Measurements from ENCODE around the gene SHOC2.

Gene SHOC2

DNA sequence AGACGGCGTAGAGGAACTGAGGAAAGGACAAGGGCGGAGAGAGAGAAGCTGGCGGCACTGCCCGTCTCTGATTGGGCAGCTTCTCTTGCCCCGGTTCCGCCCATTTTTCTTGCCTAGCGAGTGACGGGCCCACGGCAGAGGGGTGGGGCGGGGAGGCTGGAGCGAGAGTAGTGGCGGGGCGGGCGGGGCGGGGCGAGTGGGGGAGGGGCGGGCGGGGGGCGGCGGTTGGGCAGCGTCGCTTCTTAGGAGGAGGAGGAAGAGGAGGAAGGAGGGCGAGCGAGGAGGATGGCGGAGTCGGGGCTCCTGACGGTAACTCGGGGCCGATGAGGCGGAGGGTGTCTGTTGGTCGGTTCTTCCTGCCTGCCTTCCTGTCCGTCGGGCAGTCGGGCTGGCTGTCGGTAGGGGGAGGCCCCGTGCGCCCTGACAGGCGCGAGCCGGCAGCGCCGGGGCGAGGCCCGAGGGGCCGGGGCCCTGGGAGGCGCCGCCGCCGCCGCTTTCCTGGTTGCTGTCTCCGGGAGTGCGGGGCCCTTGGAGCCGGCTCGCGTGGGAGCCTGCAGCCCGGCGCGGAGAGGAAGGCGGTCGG is at the start of gene SHOC2:
Gene SHOC2, plus strand, starts transcription at position 256 of the 583 bp plus-strand sequence. CDS start 44,755 bp downstream, outside the sequence.
- DNase-seq (ENCODE audit: low read depth) = no peak
- peak within 1 kb of the TSS; percentile 86 for H3K4me3 ChIP-seq (ENCODE audit: low read depth, low read length)

DNA sequence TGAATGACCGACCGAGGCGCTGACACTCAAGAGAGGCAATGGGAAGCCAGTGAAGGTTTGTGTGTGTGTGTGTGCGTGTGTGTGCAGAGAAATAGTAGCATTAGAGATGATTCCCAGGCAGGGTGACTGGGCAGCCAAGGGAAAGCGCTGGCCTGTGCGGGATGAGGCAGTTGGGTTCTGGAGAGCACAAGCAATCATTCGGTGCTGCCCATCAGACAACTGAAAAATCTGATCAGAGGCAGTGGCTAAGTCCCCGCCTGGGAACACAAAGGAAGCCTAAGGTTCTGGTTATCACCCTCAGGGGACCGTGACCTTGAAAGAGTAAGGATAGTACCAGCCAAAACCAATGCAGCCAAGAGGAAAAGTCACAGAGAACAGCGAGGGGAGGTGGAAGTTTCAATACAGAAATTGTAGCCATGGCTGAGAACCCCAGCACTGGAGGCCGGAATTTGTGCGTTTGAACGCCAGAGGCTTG is 48.5 kb upstream of the SHOC2 start:
- no peak for DNase-seq (ENCODE audit: low read depth)
- peak overlapping the region; percentile 84 for H3K4me3 ChIP-seq (ENCODE audit: low read depth, low read length)

DNA sequence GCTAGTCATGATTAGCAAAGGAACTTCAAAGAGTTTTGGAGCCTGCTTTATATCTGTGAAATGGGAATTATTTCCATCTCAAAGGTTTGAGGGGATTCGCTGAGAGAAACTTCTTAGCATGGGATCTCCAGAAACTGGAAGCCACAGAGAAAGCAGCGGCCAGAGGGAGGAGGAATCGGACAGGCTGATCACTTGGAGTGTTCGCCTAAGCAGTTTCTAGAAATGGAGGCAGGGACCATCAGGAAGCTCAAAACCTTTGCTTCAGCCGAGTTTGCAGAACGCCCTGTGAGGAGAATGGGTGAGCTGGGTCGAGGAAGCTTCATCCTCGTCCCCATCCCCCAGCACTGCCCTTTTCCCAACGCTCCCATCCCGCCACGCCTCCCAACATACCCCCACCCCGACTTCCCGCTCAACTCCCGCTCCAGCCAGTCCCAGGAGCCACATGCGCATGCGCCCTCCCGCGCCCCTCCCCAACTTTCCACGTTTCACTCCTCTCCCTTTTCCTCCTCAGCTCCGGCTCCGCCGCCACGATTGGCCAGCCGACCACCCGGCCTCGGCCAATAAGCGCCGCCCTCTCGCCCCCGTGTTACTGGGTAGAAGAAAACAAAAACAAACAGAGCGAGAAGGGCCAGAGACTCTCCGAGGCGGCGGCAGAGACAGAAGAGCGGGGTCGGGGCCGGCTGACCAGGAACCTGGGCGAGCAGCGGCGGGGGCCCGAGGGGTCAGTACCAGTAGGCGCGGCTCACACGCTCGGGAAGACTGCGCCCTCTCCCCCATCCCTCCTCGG is 47.9 kb upstream of the SHOC2 start, which contains the start of gene PDCD4:
Gene PDCD4, plus strand, starts transcription at position 631 of the 787 bp plus-strand sequence. CDS start 4,100 bp downstream, outside the sequence.
- peak within 1 kb of the TSS; percentile 84 for H3K4me3 ChIP-seq (ENCODE audit: low read depth, low read length)
- DNase-seq (ENCODE audit: low read depth) = peak; percentile 92

DNA sequence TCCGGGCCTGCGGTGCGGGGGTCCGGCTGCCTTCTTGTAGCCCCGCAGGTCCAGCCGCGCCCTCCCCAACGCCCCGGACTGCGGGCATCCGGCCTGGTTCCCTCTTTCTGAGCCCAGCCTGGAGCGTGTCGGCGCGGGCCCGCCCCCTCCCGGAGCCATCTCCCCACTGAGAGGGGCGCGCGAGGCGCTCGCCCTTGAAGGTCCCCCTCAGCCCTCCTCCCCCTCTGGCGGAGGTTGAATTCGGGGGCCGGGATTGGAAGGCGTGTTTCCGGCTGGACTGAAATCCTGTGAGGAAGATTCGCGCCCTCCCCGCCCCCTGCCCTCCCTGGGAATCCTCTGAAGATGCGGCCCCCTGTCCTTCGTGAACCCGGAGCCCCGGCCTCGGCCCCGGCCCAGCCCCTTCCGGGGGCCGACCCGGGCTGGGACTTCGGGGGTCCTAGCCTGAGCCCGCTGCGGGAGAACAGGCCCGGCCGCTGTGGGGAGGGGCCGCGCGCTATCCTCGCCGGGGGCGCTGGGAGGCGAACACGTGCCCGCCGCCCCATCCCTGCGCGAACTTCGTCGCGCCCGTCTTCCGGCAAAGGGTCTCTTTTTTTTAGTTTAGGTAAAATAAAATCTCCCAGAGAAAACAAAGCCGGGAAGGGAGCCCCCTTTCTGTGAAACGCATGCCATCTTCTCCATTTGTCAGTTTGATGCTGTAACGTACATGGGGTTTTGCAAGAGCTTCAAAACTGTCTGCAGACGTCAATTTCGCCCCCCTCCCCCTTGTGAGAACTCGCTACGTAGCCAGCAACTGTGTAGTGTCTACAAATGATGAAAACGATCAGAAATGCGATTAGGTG is 47.0 kb upstream of the SHOC2 start:
- H3K4me3 ChIP-seq (ENCODE audit: low read depth, low read length) = peak overlapping the region; percentile 84
- DNase-seq (ENCODE audit: low read depth) = peak; percentile 58

DNA sequence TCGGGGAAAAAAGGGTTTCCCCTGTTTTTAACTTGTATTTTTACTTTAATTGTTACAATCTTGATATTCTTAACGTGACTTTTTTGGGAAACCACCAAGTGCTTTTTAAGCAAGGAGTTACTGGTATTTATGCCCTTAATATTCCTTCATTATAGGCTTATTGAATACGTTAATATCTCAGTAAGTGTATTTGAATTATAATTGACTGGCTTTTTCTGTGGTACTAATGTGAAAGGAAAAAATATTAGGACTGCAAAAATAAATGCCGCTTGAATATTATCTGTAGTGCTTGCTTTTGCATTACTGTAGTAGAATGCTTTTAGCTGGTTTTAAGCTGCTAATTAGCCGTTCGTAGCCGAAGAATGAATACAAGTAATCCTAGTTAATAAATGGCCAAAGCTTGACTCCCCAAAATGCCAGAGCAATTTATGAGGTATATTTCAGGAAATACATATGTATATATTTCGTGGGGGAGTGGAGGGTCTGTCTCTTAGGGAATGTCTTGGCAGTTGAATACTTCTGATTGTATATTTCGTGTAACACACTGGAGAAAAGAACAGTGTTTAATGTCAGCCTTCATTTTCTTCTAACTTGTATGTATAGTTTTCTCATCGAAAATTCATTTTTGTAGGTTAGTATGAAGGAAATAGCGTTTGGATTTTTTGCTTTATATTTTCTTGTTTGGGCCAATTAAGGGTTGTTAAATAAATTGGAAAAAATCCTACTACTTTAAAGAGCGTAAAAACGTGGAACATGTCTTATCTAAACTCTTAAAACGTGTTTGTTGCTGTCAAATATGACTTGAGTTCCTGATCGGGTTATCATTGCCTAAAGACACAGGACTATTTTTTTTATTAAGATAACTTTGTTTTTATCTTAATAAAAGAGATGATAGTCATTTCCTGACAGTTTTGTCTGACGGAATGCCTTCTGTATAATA is 46.1 kb upstream of the SHOC2 start:
- DNase-seq (ENCODE audit: low read depth) = no peak
- peak overlapping the region; percentile 84 for H3K4me3 ChIP-seq (ENCODE audit: low read depth, low read length)

DNA sequence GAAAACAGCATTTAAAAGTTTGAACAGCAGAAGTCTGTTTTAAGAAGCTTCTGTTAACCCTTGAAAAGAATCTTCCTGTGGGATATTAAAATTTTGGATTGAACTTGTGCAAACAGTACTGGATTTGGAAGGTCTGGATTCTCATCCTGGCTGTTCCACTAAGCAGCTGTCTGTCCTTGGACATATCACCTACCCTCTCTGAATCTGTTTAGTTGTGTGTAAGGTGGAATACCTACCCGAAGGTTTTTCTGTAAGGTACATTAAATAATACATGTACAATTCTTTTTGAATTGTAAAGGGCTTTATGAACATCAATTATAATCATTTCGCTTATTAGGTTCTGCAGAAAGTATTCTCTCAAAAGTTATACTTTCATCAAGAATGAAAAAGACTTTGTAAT is 45.5 kb upstream of the SHOC2 start:
- H3K4me3 ChIP-seq (ENCODE audit: low read depth, low read length) = peak overlapping the region; percentile 84
- no peak for DNase-seq (ENCODE audit: low read depth)

DNA sequence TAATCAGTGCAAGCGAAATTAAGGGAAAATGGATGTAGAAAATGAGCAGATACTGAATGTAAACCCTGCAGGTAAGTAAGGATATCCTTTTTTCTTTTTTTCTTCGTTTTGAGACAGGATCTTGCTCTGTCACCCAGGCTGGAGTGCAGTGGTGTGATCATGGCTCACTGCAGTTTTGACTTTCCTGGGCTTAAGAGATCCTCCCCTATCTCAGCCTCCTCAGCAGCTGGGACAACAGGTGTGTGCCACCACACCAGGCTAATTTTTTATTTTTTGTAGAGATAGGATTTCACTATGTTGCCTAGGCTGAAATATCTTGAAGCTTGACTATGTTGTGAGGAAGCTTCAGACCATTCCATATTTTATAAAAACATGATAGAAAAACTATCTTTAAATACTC is 43.4 kb upstream of the SHOC2 start:
- no peak for DNase-seq (ENCODE audit: low read depth)
- no peak overlapping the region for H3K4me3 ChIP-seq (ENCODE audit: low read depth, low read length)

DNA sequence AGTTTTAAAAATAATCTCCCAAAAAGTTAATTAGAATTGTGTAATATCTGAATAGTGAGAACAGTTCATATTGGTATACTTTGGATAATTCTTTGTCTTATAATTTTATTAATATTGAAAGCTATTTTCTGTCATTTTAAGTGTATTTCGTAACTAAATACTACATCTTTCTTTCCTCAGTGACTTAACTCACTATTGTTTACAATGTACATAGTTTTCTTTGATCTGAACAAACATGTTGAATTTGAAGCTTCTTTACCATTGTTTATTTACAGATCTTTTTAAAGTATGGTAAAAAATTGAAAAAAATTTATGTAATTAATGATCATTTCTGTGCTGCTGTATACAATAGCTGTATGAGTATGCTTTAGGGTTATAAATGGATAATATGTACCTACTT is 42.6 kb upstream of the SHOC2 start:
- no peak overlapping the region for H3K4me3 ChIP-seq (ENCODE audit: low read depth, low read length)
- no peak for DNase-seq (ENCODE audit: low read depth)

DNA sequence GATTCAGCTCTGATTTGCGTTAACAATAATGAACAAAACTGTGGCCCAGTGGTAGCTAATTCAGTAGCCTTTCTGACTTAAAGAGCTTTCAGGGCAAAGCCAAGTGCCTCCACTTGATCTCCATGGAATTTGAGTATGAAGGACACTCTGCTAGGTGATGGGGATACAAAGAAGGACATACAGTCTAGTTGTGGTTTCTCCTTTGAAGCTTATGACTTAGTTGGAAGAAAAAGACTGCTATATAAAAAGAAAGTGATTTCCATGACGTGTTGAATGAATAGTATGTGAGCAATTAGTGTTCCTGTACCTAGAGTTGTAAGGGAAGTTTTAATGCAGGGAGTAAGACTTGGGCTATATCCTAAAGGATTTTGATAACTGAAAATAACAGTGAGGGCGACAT is 39.4 kb upstream of the SHOC2 start:
- no peak overlapping the region for H3K4me3 ChIP-seq (ENCODE audit: low read depth, low read length)
- no peak for DNase-seq (ENCODE audit: low read depth)

DNA sequence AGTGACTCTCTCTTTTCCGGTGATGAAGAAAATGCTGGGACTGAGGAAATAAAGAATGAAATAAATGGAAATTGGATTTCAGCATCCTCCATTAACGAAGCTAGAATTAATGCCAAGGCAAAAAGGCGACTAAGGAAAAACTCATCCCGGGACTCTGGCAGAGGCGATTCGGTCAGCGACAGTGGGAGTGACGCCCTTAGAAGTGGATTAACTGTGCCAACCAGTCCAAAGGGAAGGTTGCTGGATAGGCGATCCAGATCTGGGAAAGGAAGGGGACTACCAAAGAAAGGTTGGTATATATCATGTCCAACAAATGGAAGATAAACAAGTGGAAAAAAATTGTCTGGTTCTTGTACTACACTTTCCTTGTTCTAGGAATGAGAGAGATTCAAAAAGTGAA is 38.2 kb upstream of the SHOC2 start:
- no peak for DNase-seq (ENCODE audit: low read depth)

DNA sequence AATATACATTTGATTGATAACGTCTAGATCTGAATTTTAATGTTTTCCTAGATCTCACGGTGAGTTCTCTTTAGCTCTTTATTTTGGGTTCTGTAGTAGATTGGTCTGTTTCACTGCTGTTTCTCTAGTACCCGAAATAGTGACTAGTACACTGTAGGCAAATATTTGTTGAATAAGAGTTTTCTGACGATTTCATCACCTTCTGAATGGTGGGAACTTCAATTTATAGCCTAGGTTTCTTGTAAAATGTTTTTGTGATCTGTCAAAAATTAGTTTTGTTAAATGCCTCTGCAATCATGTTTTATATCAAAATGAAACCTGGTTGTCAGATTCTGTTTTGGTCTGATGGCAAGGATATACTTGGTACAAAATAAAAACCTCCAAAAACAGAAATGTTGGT is 37.5 kb upstream of the SHOC2 start:
- no peak for DNase-seq (ENCODE audit: low read depth)
- H3K4me3 ChIP-seq (ENCODE audit: low read depth, low read length) = no peak overlapping the region

More for the DNA sequence above, 38.2 kb upstream of the SHOC2 start:
- no peak overlapping the region for H3K4me3 ChIP-seq (ENCODE audit: low read depth, low read length)

DNA sequence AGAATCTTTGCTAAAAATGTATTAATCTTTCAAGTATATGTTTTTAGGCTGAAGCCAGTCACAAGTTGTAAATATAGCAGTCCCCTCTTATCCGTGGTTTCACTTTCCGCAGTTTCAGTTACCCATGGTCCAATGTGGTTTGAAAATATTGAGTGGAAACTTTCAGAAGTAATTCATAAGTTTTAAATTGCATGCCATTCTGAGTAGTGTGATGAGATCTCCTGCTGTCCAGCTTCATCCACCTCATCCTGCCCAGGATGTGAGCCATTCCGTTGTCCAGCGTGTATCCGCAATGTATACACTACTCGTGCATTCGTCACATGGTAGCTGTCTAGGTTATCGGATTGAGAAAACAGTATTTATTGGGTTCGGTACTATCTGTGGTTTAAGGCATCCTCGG is 35.5 kb upstream of the SHOC2 start:
- DNase-seq (ENCODE audit: low read depth) = no peak
- no peak overlapping the region for H3K4me3 ChIP-seq (ENCODE audit: low read depth, low read length)

DNA sequence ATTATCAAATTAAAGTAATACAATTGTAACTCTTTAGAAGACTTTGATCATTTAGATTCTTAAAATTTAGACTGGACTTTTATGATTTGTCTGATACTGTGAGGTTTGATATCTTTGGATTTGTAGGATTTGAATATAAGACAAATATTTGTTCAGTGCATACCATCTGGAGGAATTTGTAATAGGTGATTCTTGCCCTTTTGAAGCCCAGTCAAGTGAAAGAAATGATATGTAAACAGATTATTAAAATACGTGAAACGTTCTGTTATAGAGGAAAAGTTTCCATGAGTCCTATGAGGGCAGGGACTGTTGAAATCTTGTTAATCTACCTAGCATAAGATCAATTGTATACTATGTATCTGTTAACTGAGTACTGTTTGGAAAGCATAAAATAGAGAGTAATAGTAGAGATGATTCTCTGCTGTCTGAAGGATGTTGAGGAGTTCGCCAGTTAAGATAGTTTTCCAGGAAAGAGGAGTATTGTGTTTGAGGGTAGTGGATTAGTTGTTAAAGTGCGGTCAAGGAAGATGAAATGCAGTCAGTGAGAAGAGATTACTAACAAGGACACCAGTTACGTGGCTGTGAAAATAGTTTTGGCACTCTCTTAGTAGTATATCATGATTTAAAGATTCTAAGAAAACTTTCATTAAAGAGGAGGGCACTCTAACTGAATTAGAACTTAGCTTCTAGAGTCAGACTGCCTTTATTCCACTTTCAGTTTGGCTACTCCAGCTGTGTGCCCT is 33.3 kb upstream of the SHOC2 start:
- H3K4me3 ChIP-seq (ENCODE audit: low read depth, low read length) = no peak overlapping the region

DNA sequence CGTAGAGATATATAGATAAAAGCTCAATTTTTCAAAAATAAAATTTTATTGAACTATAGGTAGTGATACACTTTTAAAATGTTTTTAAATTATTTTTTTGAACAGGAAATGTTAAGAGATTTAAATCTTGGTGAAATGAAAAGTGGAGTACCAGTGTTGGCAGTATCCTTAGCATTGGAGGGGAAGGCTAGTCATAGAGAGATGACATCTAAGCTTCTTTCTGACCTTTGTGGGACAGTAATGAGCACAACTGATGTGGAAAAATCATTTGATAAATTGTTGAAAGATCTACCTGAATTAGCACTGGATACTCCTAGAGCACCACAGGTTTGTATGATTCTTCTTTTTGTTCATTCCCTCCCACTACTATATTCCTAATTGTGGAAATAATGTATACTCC is 31.8 kb upstream of the SHOC2 start:
- DNase-seq (ENCODE audit: low read depth) = no peak
- no peak overlapping the region for H3K4me3 ChIP-seq (ENCODE audit: low read depth, low read length)

More for the DNA sequence above, 33.3 kb upstream of the SHOC2 start:
- DNase-seq (ENCODE audit: low read depth) = no peak

DNA sequence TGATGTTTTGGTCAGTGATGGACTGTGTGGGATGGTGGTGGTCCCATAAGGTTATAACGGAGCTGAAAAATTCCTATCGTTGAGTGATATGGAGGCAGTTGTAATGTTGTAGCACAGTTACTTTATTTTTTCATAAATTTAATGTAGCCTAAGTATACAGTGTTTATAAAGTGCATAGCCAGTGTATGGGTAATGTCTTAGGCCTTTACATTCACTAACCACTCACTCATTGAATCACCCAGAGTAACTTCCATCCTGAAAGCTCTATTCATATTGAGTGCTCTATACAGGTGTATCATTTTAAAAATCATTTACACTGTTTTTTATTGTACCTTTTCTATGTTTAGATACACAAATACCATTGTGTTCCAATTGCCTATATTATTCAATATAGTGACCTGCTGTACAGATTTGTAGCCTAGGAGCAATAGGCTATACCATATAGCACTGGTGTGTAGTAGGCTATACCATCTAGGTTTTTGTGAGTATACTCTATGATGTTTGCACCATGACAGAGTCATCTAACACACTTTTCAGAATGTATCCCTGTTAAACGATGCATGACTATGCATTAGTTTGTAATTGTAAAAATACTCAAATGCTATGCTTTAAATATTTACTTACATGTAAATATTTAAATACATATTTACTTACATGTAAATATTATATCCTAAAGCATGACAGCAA is 26.7 kb upstream of the SHOC2 start:
- no peak for DNase-seq (ENCODE audit: low read depth)
- H3K4me3 ChIP-seq (ENCODE audit: low read depth, low read length) = no peak overlapping the region

DNA sequence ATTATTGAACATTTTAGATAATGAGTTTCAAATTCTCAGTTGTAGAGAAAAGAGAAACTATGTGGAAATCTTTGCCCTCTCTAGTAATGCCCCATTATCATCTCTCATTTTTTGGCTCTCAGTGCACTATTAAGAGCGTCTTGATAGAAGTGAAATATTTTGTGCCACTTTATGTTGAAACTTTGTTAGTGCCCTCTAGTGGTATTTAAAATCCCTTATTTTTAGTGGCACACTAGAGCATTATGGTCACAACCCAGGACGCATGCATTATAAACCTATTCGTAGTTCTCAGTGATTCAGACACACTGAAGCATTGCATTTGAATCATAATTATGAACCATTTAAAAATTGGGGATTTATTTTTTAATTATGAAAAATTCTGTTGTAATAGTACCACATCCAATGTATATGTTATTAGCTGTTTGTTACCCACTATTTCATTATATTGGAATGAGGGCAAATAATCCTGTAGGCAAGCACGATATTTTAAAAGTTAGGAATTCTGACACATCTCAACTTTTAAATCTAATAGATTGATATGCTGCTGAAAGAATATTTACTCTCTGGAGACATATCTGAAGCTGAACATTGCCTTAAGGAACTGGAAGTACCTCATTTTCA is 25.7 kb upstream of the SHOC2 start:
- DNase-seq (ENCODE audit: low read depth) = no peak
- H3K4me3 ChIP-seq (ENCODE audit: low read depth, low read length) = no peak overlapping the region

DNA sequence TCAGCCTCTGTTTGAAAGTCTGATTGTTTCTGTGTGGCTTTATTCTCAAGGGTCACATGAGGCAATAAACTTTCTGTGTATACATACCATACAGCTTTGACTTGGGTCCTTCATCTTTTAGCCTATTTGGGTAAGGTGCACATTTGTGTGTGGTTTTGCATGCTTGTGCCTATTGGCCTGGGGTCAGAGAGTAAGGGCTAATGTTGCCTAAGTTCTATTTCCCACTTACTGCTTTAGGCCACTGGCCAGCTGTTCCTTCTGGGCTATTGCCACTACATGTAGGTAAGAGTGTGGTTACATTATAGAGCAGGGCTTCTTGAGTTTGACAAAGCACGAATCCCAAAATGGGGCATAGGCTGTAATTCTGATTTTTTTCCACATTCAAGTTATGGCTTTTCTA is 22.2 kb upstream of the SHOC2 start:
- no peak for DNase-seq (ENCODE audit: low read depth)
- H3K4me3 ChIP-seq (ENCODE audit: low read depth, low read length) = no peak overlapping the region
